Testis (tissue), 2 donors: ENCODE results near the gene MTARC2.

ENCODE experiments used
- POLR2A ChIP-seq: fragments of 450-650 bp; IDR thresholded peaks from one replicate; pipeline ENCODE4 v1.6.1; 2017; ENCODE audit warnings: antibody characterized with exemption, mild to moderate bottlenecking, moderate library complexity
- TF ChIP-seq, protein P1 (sequence below), 3 experiments: fragments of 450-650 bp in 2 of 3; fragments of 200-600 bp in 1 of 3; sonication (generic) in 1 of 3; IDR thresholded peaks; one replicate each; pipeline ENCODE4 v1.5.1; 2016 to 2019; ENCODE audit warnings: antibody characterized with exemption in 3 of 3, mild to moderate bottlenecking in 2 of 3, moderate library complexity in 1 of 3

GRCh38 chr1:220789532-220790147 is 41.5 kb downstream of the MTARC2 start:
- TF ChIP-seq POLR2A = no peak
- TF ChIP-seq, protein P1, sequence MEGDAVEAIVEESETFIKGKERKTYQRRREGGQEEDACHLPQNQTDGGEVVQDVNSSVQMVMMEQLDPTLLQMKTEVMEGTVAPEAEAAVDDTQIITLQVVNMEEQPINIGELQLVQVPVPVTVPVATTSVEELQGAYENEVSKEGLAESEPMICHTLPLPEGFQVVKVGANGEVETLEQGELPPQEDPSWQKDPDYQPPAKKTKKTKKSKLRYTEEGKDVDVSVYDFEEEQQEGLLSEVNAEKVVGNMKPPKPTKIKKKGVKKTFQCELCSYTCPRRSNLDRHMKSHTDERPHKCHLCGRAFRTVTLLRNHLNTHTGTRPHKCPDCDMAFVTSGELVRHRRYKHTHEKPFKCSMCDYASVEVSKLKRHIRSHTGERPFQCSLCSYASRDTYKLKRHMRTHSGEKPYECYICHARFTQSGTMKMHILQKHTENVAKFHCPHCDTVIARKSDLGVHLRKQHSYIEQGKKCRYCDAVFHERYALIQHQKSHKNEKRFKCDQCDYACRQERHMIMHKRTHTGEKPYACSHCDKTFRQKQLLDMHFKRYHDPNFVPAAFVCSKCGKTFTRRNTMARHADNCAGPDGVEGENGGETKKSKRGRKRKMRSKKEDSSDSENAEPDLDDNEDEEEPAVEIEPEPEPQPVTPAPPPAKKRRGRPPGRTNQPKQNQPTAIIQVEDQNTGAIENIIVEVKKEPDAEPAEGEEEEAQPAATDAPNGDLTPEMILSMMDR (IDR thresholded peaks at IDR 0.05) = no peak
